NCI-H1105 treated with DMSO at 0.1 percent for 48 hours (cell line): Measurements from ENCODE around the gene ALX4.
A peak's percentile ranks its signal among the peaks of the same experiment; 100 is the strongest.

Experiments
- DNase-seq: peaks from one replicate; lab custom pipeline; 2025; lab: John Stamatoyannopoulos, UW

The ALX4 gene

DNA sequence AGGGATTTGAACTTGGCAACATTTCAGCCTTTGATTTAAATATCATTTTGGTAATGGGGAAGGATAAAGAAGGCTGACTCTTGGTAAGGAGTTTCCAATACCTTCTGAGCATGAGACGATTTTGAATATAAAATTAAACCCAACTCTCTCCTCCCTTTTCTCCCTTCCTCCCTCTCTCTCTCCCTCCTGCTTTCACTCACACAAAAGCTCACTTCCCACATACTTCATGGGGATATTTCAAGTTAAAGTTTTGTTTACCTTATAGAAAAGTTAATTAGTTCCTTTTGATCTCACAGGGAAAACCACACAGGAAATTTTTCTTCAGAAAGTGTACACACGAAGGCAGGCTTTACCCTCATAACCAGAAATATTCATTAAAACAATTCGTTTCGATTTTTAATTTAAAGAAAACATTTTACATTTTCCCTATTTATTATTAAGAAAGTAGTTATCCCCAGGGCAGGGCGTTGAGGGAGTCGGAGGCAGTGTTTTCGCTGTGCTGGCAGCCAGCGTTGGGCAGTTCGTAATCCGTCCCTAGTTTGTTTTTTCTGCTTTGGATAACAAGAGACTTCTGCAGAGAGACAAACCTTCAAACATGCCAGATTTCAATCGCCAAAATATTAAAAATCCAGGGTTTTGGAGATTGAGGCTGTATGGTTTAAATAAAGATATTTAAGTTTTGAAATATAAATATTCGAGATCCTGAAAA is 25.3 kb upstream of the ALX4 start:
- no peak for DNase-seq

DNA sequence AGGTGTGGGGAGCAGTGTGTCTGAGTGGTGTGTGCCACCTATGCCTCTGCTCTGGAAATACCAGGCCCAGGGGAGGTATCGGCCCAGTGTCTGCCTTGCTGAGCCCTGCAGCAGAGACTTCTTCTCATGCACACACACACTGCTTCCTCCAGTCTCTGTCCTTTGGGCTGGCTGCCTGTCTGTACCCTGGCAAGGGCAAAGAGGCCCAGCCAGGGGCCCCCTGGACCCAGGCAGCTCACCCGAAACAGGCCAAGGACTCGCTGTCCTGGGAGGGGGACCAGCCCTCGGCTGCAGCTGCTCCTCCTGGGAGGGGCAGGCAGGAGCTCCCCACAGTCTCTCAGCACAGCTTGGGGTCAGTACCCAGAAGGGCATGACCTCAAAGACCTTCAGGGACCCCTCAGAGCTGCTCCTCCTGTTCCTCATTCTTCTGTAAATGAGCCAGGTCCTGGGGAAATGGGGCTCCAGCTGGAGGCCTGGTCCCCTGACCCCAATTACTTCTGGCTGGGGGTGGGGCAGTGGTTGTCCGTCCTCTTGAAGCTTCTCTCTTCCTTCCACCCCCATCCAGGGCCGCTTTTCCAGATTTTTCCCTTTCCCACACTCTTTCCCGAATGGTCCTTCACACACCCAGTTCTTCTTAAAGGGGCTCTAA is 24.5 kb upstream of the ALX4 start:
- no peak for DNase-seq

DNA sequence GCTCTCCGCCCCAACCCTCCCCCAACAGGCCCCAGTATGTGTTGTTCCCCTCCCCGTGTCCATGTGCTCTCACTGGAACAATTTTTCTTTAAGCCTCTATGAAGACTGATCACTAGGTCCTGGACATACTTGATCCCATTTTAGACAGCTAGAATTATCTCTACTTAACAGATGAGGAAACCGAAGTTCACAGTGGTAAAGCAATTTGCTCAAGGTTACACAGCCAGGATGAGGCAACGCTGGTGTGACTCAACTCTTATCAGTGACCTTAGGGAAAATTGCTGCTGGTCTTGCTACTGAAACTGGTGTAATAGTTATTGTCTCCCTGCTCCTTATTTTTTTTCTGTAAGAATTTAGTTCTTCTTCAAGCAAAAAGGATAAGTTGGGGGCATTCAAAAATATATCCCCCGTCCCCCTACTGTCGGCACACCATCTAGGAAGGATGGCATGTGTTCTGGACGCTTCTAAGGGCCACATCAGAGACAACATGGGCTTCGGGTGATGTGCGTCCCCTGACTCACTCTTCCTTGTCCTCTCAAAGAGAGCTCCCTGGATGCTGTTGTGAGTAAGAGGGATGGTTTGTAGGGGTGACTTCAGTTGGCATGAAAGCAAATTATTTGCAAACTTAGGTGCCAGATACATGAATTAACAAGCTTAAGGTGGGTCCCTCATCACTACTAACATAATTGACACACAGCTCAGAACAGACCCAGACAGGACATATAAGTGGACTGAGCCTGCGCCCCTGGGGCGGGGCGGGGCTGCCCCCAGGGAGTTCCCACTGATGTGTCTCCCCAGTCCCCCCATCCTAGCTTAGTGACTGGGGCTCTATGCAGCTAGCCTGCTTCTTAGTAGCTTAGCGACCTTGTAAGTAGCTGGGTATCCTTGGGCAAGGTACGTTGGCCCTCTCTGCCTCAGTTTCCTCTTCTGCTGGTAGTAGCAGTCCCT is 23.6 kb upstream of the ALX4 start:
- no peak for DNase-seq

DNA sequence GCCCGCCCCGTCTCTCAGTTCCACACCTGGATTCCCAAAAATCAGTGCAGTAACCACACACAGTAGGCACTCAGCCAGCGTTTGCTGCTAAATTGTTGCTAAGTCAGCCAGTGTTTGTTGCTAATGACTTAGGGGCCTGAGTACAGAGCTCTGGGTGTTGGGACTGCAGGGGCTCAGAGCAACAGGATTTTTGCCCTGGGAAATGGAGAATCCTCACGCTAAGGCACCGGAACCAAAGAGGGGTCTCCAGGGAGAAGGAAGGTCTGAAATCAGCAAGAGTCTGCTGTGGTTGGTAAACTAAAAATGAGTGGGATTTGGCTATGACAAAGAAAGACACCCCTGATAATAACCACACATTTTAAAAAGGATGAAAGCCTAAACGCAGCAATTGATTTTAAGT is 22.7 kb upstream of the ALX4 start:
- no peak for DNase-seq

DNA sequence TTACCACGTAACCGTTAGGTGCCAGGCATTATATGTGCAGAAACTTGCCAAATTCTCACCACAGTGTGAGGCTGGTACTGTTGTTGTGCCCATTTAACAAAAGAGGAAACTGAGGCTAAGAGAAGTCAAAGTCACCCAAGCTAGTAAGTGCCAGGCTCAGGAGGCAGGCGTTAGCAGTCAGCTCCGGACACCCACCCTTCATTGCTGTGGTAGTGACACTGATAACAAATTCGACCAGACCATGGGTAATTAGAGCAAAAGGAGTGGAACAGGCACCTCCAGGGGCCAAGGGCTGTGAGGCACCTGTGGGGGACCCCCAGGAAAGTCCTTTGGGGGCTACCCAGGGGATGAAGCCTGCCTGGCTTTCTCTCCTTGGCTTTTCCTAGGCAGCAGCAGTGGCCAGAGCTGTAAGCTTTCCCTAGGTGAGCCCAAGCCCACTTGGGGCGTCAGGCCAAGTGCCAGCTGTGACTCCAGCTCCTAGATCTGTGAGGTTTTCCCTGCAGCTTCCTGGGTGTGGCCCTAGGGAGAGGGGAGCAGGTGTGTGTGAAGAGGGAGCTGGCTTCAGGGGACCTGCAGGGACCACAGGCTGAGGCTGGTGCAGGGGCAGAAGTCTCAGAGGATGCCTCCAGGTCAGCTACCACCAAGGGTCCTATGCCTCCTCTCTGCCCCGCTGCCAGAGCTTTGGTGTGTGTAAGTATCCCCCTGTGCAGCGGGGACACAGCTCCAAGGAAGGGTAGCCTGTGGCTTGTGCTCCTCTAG is 19.7 kb upstream of the ALX4 start:
- DNase-seq, result peak; percentile 64

DNA sequence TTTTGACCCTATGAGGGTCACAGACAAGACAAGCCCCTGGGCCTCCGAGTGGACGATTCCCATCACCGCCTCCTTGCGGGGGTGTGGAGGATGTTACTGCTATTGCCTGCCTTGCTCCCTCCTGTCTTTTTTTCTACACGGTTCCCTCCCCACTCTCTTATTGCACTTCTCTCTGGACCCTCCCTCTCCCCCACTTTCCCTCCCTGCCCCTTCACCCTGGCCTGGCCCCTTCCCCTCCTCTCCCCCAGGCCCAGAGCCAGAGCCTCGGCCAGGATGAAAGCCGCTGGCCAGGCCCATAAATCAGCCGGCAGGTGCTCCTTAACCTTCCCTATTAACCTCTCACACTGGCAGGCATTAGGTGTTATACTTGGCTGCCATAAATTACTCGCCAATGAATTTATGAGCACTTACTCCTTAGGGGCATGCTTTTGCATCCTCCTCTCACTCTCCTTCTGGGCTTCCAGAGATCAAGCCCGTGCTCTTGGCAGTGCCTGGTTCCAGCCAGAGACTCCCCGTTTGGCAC is 18.3 kb upstream of the ALX4 start:
- DNase-seq, result peak; percentile 71

DNA sequence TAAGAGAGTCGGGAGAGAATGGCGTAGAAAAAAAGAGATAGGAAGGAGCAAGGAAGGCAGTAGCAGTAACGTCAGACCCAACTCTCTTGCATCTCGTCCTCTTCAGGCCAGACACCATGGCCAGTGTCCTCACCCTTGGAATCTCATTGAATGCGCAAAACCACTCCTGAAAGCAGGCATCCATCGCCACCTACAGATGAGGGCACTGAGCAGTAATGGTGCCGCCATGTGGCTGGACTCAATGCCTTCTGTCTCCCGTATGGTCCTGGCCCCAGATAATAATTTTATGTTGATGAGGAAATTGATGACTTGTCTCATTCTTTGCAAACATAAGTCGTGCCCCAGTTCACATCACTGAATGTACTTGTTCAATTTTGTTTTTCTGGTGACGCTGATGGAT is 17.8 kb upstream of the ALX4 start:
- DNase-seq, result no peak

DNA sequence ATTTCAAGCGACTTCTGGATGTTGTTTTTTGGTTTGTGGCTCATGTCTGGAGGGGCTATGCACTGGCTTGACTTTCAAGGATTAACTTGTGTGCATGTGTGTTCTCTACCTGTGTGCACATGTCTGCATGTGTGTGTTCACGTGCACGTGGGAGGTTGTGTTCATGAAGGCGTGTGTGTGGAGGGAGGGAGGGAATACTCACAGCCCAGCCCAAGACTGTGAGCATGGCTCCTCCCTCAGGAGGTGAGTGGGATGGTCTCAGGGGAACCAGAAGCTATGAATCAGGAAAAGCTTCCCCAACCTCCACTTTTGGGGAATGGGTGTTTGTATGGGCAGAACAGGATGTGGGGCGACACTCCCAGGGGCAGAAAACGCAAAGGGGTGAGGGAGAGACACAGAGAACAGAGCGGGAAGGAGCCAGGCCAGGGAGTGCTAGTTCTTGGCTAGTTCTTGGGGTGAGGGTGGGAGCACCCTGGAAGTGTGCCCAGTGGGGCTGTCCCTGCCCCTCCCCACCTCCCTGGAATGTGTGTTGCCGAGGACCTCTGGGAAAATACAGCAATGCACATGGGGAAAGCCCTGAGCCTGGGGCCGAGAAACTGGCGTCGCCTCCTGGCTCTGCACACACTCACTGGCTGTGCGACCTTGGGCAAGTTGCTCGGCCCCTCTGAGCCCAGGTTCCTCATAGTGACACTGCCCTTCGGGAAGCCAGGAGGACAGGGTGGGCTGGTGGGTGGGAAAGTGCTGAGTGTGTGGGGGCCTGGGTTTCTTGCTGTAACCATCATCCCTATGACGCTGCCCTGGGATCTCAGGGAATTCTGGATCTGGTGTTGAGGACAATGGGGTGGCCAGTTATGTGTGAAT is 16.9 kb upstream of the ALX4 start:
- DNase-seq, result no peak

DNA sequence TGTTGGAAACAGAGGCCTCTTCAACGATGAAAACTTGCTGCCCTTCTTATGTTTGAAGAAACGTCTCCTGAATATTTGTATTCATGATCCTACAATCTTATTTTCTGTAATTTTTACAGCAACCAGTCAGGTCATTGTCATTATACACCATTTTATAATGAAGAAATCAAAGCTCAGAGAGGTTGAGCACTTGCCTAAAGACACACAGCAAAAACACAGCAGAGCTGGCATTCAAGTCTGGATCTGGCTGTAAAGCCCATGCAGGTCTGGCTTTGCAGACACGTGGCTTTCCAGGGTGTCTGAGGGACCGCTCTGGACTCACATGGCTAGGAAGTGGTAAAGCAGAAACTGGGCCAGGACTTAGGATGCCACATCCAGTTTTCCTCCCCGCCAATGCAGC is 15.8 kb upstream of the ALX4 start:
- no peak for DNase-seq

DNA sequence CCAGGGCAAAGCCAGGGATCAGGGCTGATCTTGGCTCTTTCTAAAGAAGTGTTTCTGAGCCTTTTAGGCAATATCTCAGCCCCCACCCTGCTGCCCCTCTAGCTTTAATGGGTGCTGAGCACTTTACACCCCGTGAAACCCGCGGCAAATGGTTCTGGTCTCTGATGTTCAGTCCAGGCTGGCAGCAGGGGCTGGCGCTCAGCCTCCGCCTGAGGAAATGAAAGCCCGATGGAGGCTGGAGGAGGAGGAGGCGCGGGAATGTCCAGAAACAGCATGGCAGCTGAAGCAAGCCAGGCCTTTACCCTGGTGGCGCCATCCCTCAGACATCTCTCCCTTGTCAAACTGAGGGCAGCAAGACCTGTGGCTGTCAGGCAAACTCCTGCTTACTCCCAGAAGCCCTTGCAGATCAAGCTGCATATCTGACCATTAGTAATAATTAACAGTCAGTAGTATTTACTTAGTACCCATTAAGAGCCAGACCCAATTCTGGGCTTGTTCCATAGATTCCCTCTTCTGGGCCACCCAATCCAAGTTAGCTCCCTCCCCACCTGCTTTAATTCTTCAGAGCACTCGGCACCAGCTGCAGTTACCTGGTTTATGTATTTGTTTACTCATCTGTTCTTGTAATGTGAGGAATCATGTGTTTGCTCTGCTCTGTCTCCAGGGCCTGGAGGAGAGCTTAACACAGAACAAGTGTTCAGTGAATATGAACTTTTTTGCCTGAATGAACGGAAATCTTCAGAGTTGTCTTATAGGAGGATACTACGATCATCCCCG is 15.0 kb upstream of the ALX4 start:
- peak; percentile 96 for DNase-seq

DNA sequence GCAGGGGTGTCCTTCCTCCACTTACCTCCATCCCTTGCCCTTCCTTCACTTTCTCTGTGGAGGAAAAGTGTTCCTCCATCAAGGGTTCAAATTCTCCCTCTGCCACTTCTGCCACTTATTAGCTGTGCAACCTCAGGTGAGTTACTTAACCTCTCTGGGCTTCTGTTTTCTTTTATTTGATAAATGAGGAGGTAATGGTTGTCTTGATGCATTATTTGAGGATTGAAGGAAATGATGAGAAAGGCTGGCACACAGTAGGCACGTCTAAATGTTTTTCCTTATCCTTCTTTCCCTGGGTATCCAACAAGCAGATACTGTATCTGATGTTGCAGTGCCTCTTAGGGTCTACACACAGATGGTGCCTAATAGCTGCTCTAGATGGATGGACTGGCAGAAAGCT is 14.3 kb upstream of the ALX4 start:
- no peak for DNase-seq

DNA sequence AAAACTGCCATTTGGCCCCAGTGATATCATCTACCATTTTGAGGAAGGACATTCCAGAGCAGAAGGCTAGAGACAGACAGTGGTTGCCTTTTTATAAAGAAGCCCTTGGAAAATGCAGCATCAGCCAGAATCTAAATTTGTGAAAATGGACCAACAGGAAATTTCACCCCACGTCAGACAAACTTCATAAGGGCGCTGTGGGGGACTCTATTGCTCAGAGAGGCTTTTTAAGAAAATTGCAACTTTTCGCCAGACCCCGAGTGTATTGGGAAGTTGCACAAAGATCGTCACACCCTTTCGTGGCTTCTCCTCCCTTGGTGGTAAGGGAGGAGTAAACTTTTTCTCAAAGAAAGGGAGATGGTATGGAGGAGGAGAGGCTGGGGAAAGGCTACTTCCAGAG is 12.3 kb upstream of the ALX4 start:
- DNase-seq, result no peak

DNA sequence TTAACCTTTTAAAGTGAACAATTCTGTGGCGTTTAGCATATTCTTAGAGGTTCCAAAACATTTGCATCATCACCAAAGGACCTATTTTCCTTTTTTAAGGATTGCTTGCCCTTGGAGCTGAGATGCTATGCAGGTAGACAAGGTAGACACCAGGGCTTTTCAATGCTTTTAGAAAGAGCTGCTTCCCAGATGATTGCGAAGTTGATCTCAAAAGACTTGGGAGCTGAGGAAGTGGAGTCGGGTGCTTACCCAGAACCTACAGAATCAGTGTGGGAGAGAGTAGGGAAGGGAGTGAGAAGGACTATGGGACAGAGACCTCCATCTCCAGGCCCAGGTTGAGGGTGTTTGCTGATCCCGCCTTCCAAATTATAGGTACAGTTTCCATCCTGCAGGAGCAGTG is 11.1 kb upstream of the ALX4 start:
- no peak for DNase-seq

DNA sequence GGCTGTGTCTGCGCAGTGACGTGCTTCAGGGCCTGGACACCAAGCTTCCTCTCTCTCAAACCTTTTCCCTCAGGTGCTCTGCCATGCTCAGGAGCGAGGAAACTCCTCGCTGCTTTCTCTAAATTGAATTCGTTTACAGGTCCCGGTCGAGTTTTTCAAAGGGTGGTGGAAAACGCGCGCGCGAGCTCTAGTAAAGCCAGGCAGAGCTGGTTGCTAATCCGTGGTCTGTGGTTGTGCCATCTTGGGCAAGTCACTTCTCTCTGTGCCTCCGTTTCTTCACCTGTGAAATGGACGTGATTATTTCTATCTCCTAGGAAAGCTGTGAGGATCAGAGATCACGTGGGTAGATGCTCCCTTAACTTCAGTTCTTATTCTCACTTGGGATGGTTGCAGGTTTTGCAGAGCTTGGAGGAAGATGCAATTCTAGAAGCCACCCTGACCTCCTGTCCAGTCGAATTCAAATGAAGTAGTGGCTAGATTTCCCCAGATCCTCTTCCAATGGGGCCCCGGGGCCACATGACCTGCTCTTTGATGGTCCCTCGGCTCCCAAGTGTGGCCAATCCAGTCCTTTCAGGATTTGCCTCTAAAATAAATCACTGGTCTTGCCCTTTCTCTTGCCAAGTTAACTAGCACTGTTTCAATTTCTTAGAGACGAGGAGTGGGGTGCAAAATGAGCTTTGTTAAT is 10.5 kb upstream of the ALX4 start:
- DNase-seq, result no peak

DNA sequence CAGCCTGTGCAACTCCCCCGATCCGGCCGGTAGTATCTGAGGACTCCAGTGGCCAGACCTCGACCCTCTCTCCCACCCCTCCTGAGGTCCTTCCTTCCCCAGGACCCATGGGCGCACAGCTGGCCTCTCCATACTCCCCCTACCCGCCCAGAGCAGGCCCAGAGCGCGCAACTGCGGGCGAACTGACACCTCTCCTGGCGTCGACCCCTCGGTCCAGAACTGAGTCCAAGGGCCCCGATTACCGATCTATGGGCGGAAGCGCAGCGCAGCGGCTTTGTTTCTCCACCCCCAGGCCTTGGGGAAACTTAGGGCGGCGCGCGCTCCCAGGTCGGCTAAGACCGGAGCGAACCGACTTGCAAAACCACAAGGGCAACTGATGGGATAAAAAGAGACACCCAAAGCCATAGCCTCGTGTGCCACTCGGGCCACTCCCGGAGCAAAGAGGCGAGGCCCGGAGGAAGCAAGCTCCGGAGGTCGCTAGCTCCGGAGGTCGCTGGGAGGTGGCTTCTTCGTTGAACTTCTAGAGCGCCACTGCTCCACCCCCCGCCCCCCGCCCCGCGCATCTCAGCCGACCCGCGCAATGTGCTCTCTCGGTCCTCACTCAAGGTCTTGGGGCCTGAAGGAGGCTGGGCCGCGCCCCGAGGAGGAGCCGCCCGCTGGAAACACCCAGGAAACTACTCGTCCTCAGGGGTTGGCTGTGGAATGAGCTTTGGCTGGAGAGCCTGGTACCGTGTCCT is 9.8 kb upstream of the ALX4 start:
- DNase-seq, result no peak

DNA sequence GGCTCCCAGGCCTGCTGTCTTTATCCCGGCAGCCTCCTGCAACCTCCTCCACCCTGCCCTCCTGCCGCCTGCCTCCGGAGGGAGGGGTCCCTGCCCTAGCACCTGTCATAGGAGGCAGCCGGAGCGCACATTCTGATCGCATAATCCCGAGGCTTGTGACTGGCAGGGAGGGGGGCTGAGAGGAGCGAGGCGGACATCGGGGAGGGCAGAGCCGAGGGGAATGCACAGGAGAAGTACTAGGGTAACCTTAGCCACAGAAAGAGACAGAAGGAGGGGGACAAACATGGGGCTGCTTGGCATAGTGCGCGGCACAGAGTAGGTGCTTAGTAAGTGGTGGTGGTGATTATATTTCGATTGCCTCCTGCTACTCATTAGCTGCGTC is 9.2 kb upstream of the ALX4 start:
- DNase-seq, result no peak

DNA sequence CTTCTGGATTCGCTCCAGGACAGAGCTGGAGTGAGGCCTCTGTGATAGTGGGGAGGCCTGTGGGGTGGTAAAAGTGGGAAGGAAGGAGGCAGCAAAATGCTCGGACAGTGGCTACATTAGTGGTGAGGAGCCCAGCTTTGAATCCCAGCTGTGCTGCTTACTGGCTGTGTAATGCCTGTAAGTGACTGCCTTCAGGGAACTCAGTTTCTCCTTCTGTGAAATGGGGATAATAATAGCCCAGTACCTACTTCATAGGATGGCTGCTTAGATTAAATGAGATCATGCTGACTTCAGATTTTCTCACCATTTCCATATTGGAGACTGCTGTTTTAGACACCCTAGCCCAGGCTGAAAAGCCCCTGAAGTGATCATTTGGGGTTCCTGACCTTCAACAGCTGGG is 8.4 kb upstream of the ALX4 start:
- no peak for DNase-seq

DNA sequence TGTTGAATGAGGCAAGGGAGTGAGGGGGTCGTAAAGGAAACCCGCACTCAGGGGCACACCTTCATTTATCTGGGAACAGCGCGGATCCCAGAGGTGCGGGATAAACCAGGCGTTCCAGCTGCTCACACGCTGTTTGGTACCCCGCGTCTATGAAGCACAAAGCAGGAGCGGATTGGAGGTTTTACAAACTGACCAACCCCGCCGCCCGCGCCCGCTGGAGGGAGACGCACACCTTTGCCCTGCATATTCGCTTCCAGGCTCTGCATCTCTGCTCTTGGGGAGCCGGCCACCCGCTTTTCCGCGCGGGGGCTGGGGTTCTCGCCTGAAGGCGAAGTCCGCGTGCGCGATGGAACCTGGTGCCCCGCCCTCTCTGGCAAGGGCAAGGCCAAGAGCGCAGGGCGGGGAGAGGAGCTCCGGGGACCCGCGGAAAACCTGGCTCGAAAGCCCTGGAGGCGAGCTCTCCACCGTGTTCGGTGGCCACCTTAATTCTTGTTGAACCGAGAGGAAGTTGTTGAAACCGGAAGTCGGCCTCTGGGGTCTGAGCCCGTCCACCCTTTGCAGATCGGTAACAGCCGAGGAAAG is 6.8 kb upstream of the ALX4 start:
- DNase-seq, result no peak
